ENCODE measurements around the gene NIT2.

DNA sequence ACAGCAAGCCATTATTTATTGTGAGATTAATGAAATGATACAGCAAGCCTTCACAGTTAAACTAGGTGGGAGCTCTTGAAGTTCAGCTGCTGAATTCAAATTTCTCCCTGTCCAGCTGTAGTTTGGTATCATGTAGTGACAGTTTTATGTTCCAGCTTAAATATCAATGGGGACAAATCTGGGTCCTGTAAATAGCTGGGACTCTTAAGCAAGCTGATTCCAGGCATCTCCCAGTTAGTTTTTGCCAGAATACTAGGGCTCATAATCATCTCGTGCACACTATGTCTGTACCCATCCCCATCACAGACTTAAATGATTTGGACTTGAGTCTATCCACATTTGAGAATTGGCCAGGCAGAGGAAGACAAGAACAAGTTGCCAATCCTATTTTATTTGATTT, 27.9 kb upstream of the NIT2 start:
- TF ChIP-seq, protein P1, sequence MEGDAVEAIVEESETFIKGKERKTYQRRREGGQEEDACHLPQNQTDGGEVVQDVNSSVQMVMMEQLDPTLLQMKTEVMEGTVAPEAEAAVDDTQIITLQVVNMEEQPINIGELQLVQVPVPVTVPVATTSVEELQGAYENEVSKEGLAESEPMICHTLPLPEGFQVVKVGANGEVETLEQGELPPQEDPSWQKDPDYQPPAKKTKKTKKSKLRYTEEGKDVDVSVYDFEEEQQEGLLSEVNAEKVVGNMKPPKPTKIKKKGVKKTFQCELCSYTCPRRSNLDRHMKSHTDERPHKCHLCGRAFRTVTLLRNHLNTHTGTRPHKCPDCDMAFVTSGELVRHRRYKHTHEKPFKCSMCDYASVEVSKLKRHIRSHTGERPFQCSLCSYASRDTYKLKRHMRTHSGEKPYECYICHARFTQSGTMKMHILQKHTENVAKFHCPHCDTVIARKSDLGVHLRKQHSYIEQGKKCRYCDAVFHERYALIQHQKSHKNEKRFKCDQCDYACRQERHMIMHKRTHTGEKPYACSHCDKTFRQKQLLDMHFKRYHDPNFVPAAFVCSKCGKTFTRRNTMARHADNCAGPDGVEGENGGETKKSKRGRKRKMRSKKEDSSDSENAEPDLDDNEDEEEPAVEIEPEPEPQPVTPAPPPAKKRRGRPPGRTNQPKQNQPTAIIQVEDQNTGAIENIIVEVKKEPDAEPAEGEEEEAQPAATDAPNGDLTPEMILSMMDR (IDR thresholded peaks at IDR 0.05; ENCODE audit: low read length): no peak
- TF ChIP-seq EZH2 (IDR thresholded peaks at IDR 0.05; ENCODE audit: borderline replicate concordance, low read length): no peak

All from OCI-LY1 (cell line).